AG09319 (cell line): ENCODE results near the gene CDCA3.
A peak's percentile ranks its signal among the peaks of the same experiment; 100 is the strongest.
"Not testable (repeated sequence)": the region's sequence is repeated elsewhere in the genome, so short reads cannot be mapped to it uniquely, and the experiment has no call there.

Source experiments
- DNase-seq: peaks from one replicate; pipeline ENCODE4 v3.0.0-alpha.2; 2010; ENCODE audit warnings: low read depth; ENCODE audit errors: extremely low read depth
- CTCF ChIP-seq: IDR thresholded peaks from 2 replicates; pipeline ENCODE4 v1.5.1; 2011; ENCODE audit warnings: low read depth, mild to moderate bottlenecking, inconsistent platforms, low read length, moderate library complexity

The CDCA3 gene

GRCh38 chr12:6869049-6870021, 18.2 kb upstream of the CDCA3 start:
- peak; percentile 82 for TF ChIP-seq CTCF
- peak; percentile 38 for DNase-seq

- DNase-seq, result no peak
- TF ChIP-seq CTCF, result peak; percentile 31
These were observed 17.3 kb upstream of the CDCA3 start for GRCh38 chr12:6868211-6869048.

- no peak for TF ChIP-seq CTCF
- DNase-seq, result peak; percentile 52
These were observed 16.5 kb upstream of the CDCA3 start, which contains the start of gene TPI1 for GRCh38 chr12:6867413-6868210. TSS of gene TPI1 (plus strand) at chr12:6867531. CDS start at chr12:6867567, 36 bp downstream.

- no peak for TF ChIP-seq CTCF
- no peak for DNase-seq
These were observed 15.9 kb upstream of the CDCA3 start for GRCh38 chr12:6866920-6867412.

- TF ChIP-seq CTCF, result no peak
These were observed 15.3 kb upstream of the CDCA3 start for GRCh38 chr12:6866163-6866919.

GRCh38 chr12:6865307-6865706, 14.2 kb upstream of the CDCA3 start:
- DNase-seq, result not testable (repeated sequence)

More at GRCh38 chr12:6866163-6866919, 15.3 kb upstream of the CDCA3 start:
- DNase-seq, result no peak
